Measurements from ENCODE around the gene DCC. TPM values are rescaled to one million over a fixed set of nuclear protein-coding genes. Genes with fewer than 3 reads are reported as not detected.

DCC gene
- total RNA-seq, 1 experiment from 2014 or later, result not detected

GRCh38 chr18:52738946-52739345 lies 398.9 kb downstream of the DCC start:
- BruUV-seq (replicated peaks), result no TSS peak
- TF ChIP-seq JUND (IDR thresholded peaks at IDR 0.05), result no peak
- no peak for TF ChIP-seq ZNF274 (IDR thresholded peaks at IDR 0.05; ENCODE audit: low read depth, low read length)
- CTCF ChIA-PET, result no interaction called here
- no peaks in the 10 kb centered on the region for H4K20me1 ChIP-seq (ENCODE audit: insufficient read depth)
- no peak overlapping the region for H3K27ac ChIP-seq (ENCODE audit: low read depth, low read length)
- DNase-seq (ENCODE audit: low read depth, low spot score) (no peak), ATAC-seq (no peak)
- no peak overlapping the region for H3K4me3 ChIP-seq (replicated peaks in 1 of 2; ENCODE audit: low read depth in 1 of 2, low read length in 2 of 2)
- H3K27me3 ChIP-seq (ENCODE audit: insufficient read depth, low read length), result no peaks in the 10 kb centered on the region
- H3K9ac ChIP-seq (ENCODE audit: low read length), result no peak overlapping the region
- peaks cover 9 to 22% of the 10 kb centered on the region in 2 experiments; a peak in 2 of 4 replicates for H3K9me3 ChIP-seq (ENCODE audit: control insufficient read depth in 1 of 2, insufficient read depth in 1 of 2, low read depth in 1 of 2, low read length in 2 of 2)
- RAD21 ChIA-PET (ENCODE audit: low non-redundant PET in 1 of 2, low total read pairs in 2 of 2, uncharacterized antibody in 2 of 2, unreplicated experiment in 2 of 2), result no interaction called here
- no peaks in the 10 kb centered on the region for H3K36me3 ChIP-seq (ENCODE audit: control insufficient read depth in 1 of 2, insufficient read depth in 2 of 2, low read length in 2 of 2)
- no peaks in the 10 kb centered on the region for H3K9me2 ChIP-seq (ENCODE audit: insufficient read depth)
- H2AFZ ChIP-seq (ENCODE audit: low read depth, low read length, poor library complexity, severe bottlenecking), result no peak overlapping the region
- H3K79me2 ChIP-seq (ENCODE audit: insufficient read depth, low read length), result no peaks in the 10 kb centered on the region
- no peak overlapping the region for H3K4me2 ChIP-seq (ENCODE audit: low read length)
- POLR2A ChIA-PET, result no interaction called here
- intact Hi-C loops (cut with micrococcal nuclease), result no loop called here
- H3K4me1 ChIP-seq (ENCODE audit: control insufficient read depth in 1 of 2, insufficient read depth in 2 of 2, low read length in 2 of 2), result no peaks in the 10 kb centered on the region

- intact Hi-C loops (cut with micrococcal nuclease), result no loop called here
- Histone ChIP-seq H3K4me3 (replicated peaks in 1 of 2; ENCODE audit: low read depth in 1 of 2, low read length in 2 of 2) (no peak overlapping the region), H3K4me1 (ENCODE audit: control insufficient read depth in 1 of 2, insufficient read depth in 2 of 2, low read length in 2 of 2) (no peaks in the 10 kb centered on the region), H3K9ac (ENCODE audit: low read length) (no peak overlapping the region), H3K9me3 (ENCODE audit: control insufficient read depth in 1 of 2, insufficient read depth in 1 of 2, low read depth in 1 of 2, low read length in 2 of 2) (peaks cover 0 to 30% of the 10 kb centered on the region in 2 experiments; a peak in 3 of 4 replicates), H2AFZ (ENCODE audit: low read depth, low read length, poor library complexity, severe bottlenecking) (no peak overlapping the region), H3K36me3 (ENCODE audit: control insufficient read depth in 1 of 2, insufficient read depth in 2 of 2, low read length in 2 of 2) (no peaks in the 10 kb centered on the region), H4K20me1 (ENCODE audit: insufficient read depth) (no peaks in the 10 kb centered on the region), H3K27me3 (ENCODE audit: insufficient read depth, low read length) (no peaks in the 10 kb centered on the region), H3K79me2 (ENCODE audit: insufficient read depth, low read length) (no peaks in the 10 kb centered on the region), H3K27ac (ENCODE audit: low read depth, low read length) (no peak overlapping the region), H3K9me2 (ENCODE audit: insufficient read depth) (no peaks in the 10 kb centered on the region), H3K4me2 (ENCODE audit: low read length) (no peak overlapping the region)
- ChIA-PET CTCF (no interaction called here), POLR2A (no interaction called here), RAD21 (ENCODE audit: low non-redundant PET in 1 of 2, low total read pairs in 2 of 2, uncharacterized antibody in 2 of 2, unreplicated experiment in 2 of 2) (no interaction called here)
- BruUV-seq (replicated peaks), result no TSS peak
- ATAC-seq (no peak), DNase-seq (ENCODE audit: low read depth, low spot score) (no peak)
- no peak for TF ChIP-seq TCF7L2 (IDR thresholded peaks at IDR 0.05; ENCODE audit: borderline replicate concordance, extremely low read depth, insufficient read depth, insufficient read length)
- no peak for TF ChIP-seq FOSL1 (IDR thresholded peaks at IDR 0.05; ENCODE audit: low read depth)
- TF ChIP-seq EZH2phosphoT487 (IDR thresholded peaks at IDR 0.05; ENCODE audit: borderline replicate concordance), result no peak
- TF ChIP-seq CBX3 (IDR thresholded peaks at IDR 0.05; ENCODE audit: low read depth), result no peak
- TF ChIP-seq EGR1 (IDR thresholded peaks at IDR 0.05; ENCODE audit: low read depth), result no peak
- no peak for TF ChIP-seq ZNF274 (IDR thresholded peaks at IDR 0.05; ENCODE audit: low read depth, low read length)
- TF ChIP-seq ZBTB33 (IDR thresholded peaks at IDR 0.05; ENCODE audit: extremely low read depth, insufficient replicate concordance, low read length), result no peak
- no peak for TF ChIP-seq REST (IDR thresholded peaks at IDR 0.05; ENCODE audit: low read depth)
- no peak for TF ChIP-seq SIN3A (IDR thresholded peaks at IDR 0.05; ENCODE audit: low read depth)
- TF ChIP-seq CEBPB (IDR thresholded peaks at IDR 0.05; ENCODE audit: low read depth), result no peak
- TF ChIP-seq SP1 (IDR thresholded peaks at IDR 0.05; ENCODE audit: low read depth), result no peak
- TF ChIP-seq MAX (IDR thresholded peaks at IDR 0.05), result no peak
- no peak for TF ChIP-seq ZFX (IDR thresholded peaks at IDR 0.05)
- no peak for TF ChIP-seq EZH2 (IDR thresholded peaks at IDR 0.05)
Measured at GRCh38 chr18:52746986-52747385, 407.0 kb downstream of the DCC start.

Data from HCT116 (cell line).